Measurements from ENCODE around the gene BRD7.

Gene BRD7

DNA sequence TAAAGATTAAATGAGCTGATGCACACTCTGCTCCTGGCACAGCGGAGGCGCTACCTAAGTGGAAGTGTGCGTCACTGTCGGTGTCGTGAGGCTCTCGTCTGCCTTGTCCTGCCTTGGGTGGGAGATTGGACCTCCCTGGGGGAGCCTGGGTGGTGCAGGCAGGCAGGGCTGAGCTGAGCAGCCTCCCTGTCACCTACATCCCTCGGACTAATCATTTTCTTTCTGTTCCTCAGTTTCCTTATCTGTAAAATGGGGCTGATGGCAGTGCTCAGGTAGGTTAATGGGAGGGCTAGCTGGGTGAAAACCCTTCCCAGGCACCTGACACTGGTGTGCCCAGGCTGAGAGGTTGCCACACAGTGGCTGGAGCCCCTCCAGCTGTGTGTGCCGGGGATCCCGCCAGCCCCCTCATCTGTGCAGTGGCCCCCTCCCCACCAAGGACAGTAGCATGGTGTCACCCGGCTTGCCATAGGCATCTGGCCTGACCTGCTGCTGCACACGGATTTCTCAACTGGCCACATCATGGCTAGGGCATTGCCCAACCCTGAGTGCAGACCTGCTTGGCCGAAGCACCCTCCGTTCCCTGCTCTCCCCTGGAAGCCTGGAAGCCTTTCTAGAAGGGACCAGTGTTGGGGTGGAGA is 98.2 kb downstream of the BRD7 start:
- no peak for DNase-seq

DNA sequence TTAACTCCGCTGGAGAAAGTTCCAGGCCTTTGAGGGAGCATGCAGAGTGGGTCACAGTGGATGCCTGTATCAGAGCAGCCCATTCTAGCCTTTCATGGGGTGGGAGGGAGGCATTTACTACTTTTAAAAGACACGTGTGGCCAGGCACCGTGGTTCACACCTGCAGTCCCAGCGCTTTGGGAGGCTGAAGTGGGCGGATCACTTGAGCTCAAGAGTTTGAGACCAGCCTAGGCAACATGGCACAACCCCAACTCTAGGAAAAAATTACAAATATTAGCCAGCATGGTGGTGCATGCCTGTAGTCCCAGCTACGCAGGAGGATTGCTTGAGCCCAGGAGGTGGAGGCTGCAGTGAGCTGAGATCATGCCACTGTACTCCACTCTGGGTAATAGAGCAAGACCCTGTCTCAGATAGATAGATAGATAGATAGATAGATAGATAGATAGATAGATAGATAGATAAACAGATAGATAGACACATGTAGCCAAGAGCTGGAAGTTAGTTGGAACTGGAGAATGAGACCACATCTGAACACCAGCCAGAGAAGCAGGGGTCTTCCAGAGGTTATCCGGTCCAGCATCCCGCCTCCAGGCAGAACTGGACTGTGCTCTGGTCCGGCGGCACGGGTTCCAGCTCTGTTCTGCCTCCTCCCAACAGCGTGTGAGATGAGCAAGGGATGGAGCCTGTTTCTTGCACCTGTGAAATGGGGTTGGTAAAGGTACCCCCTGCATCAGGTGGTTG is 98.8 kb downstream of the BRD7 start:
- DNase-seq: no peak

DNA sequence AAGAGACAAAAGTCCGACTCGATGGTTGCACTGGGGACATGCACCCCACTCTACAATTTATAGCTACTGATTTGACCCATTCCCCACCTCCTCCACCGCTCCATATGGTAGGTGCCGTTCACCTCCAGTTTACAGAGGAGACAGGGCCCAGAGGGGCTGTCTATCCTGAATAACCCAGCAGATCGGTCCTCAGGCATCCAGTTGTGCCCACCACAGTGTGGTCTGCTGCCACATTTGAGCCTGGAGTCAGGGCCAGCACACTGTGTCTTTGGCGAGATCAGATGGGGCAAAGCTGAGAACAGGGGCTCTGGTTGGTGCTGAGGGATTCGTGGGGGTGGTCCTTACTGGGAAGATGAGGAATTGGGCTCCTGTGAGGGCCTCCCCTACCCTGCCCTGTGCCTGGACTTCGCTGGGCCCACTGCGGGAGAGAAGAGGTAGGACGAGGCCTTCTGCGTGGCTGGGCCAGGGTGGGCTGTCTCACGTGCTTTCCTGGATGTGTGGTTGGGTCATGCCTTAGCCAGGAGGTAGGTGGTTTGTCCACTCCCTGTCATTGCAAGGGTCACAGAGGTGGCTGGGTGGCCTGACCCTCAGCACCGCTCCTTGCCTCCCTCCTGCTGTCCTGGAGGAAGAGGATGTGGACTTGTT is 99.6 kb downstream of the BRD7 start:
- no peak for DNase-seq

DNA sequence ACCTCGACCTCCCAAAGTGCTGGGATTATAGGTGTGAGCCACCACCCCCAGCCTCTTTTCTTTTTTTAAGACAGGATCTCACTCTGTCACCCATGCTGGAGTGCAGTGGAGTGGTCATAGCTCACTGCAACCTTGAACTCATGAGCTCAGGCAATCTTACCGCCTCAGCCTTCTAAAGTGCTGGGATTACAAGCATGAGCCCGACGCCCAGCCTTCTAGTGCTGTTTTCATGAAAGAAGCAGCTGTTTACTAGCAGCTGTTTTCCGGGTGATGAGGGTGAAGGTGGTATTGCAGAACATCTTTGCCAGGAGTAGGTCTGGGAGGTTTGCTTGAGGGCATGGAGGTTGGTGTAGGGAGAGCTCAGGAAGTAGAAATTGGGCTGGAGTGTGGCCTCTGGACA is 100.4 kb downstream of the BRD7 start:
- DNase-seq: no peak

DNA sequence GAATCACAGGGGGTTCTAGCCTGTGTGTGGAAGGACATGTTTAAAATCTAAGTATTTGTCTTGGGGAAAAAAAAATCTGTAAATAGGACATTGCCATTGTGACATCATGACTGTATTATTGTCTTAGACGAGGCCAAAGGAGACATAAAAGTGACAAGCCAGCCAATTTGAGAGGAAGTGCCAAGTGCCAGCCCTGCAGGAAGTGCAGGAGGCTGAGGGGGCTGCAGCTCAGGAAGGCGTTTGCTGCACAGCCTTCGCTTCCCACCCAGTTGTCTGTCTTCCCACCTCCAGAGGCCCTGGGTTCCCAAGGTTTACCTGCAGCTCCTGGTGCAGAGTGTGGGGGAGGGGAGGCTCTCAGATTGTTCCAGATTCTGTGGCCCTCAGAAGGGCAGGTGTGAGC is 101.1 kb downstream of the BRD7 start:
- DNase-seq: no peak

DNA sequence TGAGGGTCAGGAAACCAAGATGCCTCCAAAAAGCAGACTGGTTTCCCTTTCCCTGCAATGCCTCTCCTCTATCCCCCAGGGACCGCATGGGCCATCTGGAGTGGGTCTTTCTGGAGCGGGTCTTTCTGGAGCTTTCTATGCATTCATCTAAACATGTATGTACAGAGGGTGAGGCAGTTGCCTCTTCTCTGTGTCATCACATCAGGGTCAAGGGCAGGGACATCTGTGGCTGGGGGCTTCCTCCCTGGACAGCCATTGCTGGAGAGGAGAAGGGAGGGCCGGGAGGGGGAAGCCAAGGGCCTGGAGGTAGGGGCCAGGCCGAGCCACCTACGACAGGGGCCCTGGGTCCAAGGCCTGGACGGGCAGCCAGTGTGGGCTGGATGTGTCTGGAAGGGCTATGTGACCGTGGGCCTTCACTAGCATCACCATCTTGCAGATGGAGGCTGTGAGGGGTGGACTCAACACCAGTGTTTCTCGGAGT is 101.6 kb downstream of the BRD7 start:
- DNase-seq: no peak

DNA sequence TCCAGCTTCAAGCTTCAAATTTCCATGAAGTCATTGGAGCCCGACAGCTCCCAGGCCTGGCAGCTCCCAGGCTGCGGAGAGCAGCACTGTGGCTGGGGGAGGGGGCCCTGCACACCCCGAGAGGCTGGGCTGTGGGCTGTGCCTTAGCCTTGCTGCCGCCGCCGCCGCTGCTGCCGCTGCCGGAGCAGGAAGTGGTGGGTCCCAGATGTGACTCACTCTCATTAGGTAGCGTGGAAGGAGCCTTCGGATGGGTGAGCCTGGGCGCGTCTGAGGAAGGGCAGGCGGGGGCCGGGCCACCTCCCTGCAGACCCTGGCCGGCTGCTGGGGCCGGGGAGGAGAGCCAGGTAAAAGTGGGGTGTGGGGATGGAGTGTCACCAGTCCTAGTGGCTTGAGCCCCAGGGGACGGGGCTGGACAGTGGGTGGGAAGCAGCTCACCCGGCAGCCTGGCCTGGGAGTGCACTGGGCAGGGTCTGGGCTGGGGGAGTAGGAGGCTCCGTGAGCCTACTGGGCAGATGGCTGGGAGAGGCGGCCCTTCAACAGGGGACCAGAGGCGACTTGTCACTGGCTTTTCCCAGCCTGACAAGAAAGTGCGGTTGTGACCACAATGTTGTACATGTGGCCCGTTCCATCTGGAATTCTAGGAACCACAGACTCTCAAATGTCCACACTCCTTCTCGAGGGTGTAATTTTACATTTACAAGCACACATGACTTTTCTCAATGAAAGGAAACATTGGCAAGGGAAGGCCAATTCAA is 102.3 kb downstream of the BRD7 start, which contains the start of gene ADCY7:
Gene ADCY7 (plus strand): TSS at position 215 of the 755 bp plus-strand sequence. CDS start 21,629 bp downstream, outside the sequence.
- DNase-seq: no peak
